Uterus (tissue), 2 donors: ENCODE measurements around the gene BCORL1.

Source experiments
- CTCF ChIP-seq, 4 experiments: fragments of 200-600 bp in 2 of 4; fragments of 450-650 bp in 2 of 4; sonication (generic) in 2 of 4; IDR thresholded peaks; one replicate each; pipeline ENCODE4 v1.5.1; 2016 to 2019; ENCODE audit warnings: antibody characterized with exemption in 4 of 4, mild to moderate bottlenecking in 2 of 4, moderate library complexity in 1 of 4
- POLR2A ChIP-seq, 2 donors: fragments of 450-650 bp; IDR thresholded peaks; one replicate each; pipeline ENCODE4 v1.6.1; 2016; ENCODE audit warnings: antibody characterized with exemption in 2 of 2, mild to moderate bottlenecking in 1 of 2, moderate library complexity in 1 of 2

- no peak for TF ChIP-seq CTCF (IDR thresholded peaks at IDR 0.05)
- no peak for TF ChIP-seq POLR2A (IDR thresholded peaks at IDR 0.05)
Observed at GRCh38 chrX:130055103-130055502, 72.7 kb downstream of the BCORL1 start.
